Measurements from ENCODE around the gene TPCN2.

The TPCN2 gene

DNA sequence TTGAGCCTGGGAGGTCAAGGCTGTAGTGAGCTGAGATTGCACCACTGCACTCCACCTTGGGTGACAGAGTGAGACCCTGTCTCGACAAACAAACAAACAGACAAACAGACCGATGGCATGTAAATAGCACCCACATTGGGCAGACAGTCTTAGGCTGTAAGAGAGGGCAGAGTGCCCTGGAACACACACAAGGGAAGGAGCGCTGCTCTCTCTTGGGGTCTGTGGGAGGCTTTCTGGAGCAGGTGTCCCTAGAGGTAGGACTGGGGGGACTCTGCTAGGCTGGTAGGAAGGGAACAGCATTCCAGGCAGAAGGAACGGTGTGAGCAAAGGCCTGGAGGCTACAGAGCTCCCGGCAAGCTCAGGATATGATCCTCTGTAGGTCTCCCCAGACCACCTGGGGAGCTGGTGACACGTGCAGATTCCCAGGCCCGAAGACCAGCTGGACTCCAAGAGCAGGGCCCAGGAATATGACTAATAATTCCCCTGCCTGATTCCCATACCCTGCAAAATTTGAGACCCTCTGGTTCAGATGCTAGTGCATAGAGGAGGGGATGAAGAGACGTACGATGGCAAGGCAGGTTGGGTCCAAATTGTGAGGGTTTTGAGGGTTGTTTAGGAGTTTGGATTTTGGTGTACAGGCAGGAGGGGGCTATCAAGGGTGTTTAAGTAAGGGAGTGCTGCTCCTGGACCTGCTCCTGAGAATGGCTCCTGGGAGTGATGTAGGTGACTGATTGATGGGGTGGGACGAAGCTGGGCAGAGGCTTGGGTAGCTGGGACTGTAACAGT lies 118.6 kb downstream of the TPCN2 start:
- DNase-seq (ENCODE audit: low read depth): no peak

GRCh38 chr11:69167916-69168691 lies 119.4 kb downstream of the TPCN2 start:
- DNase-seq (ENCODE audit: low read depth): no peak

GRCh38 chr11:69169479-69169878 lies 120.7 kb downstream of the TPCN2 start:
- no peak for DNase-seq (ENCODE audit: low read depth)

DNA sequence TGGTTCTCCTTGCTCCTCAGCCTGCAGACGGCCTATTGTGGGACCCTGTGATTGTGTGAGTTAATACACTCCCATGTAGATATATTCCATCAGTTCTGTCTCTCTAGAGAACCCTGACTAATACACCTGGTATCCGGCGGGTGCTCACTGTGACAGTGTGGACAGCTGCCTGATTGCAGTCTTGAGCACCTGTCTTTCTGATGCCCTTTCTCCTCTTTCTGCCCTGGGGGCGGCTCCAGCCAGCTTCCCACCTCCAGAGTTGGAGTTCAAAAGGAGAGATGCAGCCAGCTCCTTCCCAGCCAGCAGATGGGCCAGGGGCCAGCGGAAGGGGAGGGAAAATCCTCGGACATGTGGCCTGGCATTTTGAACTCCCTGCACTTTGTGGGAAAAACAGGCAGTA lies 122.0 kb downstream of the TPCN2 start:
- no peak for DNase-seq (ENCODE audit: low read depth)

GRCh38 chr11:69171476-69172240 lies 122.9 kb downstream of the TPCN2 start:
- no peak for DNase-seq (ENCODE audit: low read depth)

- no peak for DNase-seq (ENCODE audit: low read depth)
Observed at GRCh38 chr11:69172674-69173073, 123.9 kb downstream of the TPCN2 start.

- DNase-seq (ENCODE audit: low read depth): no peak
Observed at GRCh38 chr11:69173331-69173730, 124.6 kb downstream of the TPCN2 start.

DNA sequence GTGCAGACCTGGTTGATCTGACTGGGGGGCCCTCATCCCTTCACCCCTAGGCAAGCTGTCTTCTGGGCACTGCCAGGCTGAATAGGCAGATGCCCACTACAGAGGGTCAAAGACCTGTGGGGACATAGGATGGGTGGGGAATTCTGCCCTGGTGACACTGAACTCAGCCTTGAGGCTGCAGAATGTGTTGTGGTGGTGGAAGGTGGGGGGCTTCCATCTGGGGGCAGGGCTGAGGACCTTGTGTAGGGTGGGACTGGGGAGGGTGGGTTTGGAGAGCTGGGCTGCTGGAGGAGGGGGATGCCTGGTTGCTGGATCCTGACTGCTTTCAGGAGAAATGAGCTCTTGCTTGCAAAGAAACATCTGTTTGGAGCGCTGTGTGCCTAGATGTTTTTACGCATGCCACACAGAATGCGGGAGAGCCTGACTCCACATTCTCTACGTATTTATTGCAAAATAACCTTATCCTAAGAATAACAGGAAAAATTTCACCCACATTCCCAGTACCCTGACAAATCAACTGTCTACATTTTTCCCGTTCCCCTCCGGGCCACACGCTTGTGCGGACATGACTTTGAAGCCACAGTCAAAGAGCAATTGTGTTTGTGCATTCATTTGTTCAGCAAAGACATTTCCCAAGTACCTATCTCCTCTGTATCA lies 125.3 kb downstream of the TPCN2 start:
- DNase-seq (ENCODE audit: low read depth): no peak

- no peak for DNase-seq (ENCODE audit: low read depth)
Observed at GRCh38 chr11:69174841-69175240, 126.1 kb downstream of the TPCN2 start.

DNA sequence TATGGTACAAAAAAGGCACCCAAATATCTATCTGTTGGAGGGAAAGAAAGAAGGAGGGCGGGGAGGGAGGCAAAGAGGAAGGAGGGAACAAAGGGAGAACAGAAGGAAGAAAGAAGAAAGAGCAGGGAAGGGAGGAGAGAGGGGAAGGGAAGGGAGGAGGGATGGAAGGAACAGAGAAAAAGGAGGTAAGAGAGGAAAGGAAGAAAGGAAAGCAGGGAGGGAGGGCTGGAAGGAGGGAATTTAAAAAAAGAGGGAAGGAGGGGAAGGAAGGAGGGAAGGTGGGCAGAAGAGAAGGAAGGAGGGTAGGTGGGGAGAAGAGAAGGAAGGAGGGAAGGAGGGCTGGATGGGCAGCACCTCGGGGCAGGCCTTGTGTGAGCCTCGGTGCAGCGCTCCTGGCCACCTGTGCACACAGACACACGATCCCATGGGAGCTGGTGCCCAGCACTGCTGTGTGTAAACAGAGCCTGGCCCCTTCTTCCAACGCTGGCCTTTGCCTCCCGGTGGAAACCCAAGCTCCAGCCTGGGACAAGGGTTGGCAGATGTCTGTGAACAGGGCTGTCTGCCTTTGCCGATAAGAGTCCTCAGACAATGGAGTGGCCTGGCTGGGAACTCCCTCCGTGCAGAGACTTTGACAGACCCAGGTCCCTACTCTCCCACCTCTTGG lies 130.2 kb downstream of the TPCN2 start:
- DNase-seq (ENCODE audit: low read depth): no peak

GRCh38 chr11:69180226-69180625 lies 131.5 kb downstream of the TPCN2 start:
- no peak for DNase-seq (ENCODE audit: low read depth)

- DNase-seq (ENCODE audit: low read depth): no peak
Observed at GRCh38 chr11:69180726-69181125, 132.0 kb downstream of the TPCN2 start.

DNA sequence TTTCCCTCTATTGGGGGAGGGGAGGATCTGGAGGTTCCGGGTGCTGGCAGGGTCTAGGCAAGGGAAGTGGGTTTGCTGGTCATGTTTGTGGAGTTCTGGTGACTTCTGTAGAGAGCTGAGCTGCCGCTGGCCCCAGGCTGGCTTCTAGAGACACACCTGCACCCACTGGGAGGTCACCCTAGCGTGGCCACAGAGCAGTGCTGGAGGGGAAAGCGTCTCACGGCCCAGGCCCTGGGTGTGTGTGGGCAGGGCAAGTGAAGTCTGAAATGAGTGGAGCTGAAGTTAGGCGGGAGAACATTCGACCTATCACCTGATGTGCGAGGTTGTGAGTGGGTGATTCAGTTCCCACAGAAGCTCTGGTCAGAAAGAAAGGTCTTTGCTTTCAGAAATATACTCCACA lies 134.9 kb downstream of the TPCN2 start:
- DNase-seq (ENCODE audit: low read depth): no peak

All from HS-27A (cell line).